Activated T-helper 1 cell treated with Interleukin-2 at 50 U/mL for 16 hours (primary cell): ENCODE results near the gene FOXE3.
"Not testable (repeated sequence)": the region's sequence is repeated elsewhere in the genome, so short reads cannot be mapped to it uniquely, and the experiment has no call there.

ENCODE experiments used
- DNase-seq: peaks from one replicate; pipeline ENCODE4 v3.0.0-alpha.2; 2020; ENCODE audit warnings: low read depth

FOXE3 gene

GRCh38 chr1:47449822-47450552, 33.9 kb downstream of the FOXE3 start:
- no peak for DNase-seq

- no peak for DNase-seq
These were observed 34.5 kb downstream of the FOXE3 start for GRCh38 chr1:47450606-47451005.

- no peak for DNase-seq
These were observed 36.3 kb downstream of the FOXE3 start for GRCh38 chr1:47452426-47452825.

GRCh38 chr1:47453910-47454309, 37.8 kb downstream of the FOXE3 start:
- not testable (repeated sequence) for DNase-seq

GRCh38 chr1:47456250-47456649, 40.2 kb downstream of the FOXE3 start:
- no peak for DNase-seq

- not testable (repeated sequence) for DNase-seq
These were observed 41.5 kb downstream of the FOXE3 start for GRCh38 chr1:47457547-47457946.

GRCh38 chr1:47459253-47459788, 43.2 kb downstream of the FOXE3 start:
- no peak for DNase-seq

GRCh38 chr1:47460040-47460439, 44.0 kb downstream of the FOXE3 start:
- DNase-seq = no peak

- no peak for DNase-seq
These were observed 44.4 kb downstream of the FOXE3 start for GRCh38 chr1:47460456-47460855.

- DNase-seq = no peak
These were observed 49.5 kb downstream of the FOXE3 start for GRCh38 chr1:47465605-47466004.
